Measurements from ENCODE around the gene CPEB4. TPM values are rescaled to one million over a fixed set of nuclear protein-coding genes. Genes with fewer than 3 reads are reported as not detected.

Gene CPEB4
- polyA plus RNA-seq, 4 donors: 35.7 to 43.4 (median 40.6) TPM

DNA sequence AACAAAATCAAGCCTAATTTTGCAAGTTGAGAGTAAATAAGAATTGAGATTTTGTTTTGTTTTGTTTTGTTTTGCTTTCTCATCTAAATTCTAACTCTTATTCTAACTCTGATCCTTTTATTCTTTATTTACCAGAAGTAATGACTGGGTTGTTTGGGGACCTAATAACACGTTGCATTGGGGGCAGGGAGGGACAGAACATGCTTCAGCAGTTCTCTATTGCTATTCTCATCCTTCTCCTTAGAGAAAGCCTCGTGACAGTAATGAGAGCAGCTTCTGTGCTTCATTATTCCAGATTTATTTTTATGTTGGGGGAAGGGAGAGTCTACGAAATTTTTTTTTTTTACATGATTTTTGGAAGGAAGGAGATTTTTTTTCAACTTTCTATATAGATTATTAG, 21.1 kb downstream of the CPEB4 start:
- DNase-seq (ENCODE audit: low read depth in 4 of 4, low spot score in 3 of 4): no peak

GRCh38 chr5:173910215-173910614, 22.1 kb downstream of the CPEB4 start:
- DNase-seq (ENCODE audit: low read depth in 4 of 4, low spot score in 3 of 4): no peak

- no peak for DNase-seq (ENCODE audit: low read depth in 4 of 4, low spot score in 3 of 4)
Measured at GRCh38 chr5:173911623-173912022, 23.5 kb downstream of the CPEB4 start.

DNA sequence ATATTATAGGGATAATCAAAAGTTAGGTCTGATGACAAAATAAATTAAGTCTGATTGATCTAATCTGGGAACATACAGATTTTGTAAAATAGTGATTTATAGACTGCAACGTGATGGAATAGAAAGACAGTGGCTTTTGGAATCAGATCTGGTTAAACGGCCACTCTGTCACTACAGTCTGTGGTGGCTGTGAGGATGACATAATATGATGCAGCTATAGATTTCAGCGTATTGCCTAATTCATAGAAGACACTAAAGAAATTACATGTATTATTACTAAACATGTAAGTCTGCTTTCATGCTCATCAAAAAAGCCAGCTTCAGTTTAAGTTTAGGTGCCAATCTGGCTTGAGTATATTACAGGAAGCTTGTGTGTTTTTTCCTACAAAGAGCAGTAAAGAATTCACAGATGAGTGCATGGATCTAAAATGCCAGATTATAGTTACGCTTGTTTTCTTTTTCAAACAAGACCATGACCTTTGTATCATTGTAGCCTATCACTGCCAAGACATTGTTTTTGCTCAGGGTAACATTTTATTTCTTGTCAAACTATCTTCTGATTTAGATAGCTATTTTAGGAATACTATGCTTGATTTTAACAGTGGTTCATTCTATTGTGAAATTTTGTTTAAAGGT, 25.7 kb downstream of the CPEB4 start:
- no peak for DNase-seq (ENCODE audit: low read depth in 4 of 4, low spot score in 3 of 4)

DNA sequence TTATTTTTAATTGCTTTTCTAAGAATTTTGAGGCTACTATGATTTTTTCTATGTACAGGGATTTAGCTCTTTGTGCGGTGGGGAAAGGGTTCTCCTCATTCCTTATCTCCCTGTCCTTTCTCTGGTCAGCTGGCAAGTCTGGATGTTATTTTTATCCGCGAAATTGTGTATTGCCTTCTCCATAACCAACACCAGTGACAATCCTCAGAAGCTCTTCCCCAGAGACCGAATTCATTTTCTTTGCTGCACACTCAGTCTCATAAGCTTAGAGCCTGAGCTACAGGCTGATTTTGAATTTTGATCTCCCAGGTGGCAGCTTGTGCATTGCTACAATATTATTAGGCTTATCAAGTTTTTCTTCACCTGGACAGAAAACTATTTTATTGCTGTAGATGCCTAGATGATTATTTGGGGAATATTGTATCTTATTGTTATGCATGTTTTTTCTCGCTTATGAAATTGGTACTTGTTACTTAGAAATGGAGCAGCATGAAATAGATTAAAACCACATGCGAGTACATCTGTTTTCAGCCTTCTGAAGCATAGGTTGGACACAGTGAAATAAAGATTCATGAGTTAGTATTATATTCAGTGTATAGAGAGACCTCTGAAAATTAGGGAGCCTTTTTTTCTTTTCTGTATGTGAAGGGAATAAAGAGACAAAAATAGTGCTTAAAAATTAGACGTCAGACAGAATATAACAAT, 27.3 kb downstream of the CPEB4 start:
- DNase-seq (ENCODE audit: low read depth in 4 of 4, low spot score in 3 of 4): no peak

DNA sequence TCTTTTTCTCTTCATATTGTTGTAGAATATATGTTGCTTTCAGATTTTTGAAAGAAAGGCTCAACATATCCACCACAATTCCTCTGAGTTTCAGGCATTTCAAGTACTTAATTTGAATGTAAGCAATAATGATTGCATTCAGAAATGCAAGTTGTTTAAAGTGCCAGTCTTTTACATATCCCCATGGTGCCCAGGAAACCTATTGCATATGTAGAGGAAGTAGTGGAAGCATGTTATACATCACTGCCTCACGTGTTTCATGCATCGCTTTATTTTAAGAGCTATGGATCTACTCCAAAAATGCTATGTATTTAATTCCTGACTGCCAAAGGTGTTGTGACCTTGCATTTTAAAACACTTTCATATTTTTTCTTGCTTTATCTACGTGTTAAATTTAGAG, 28.1 kb downstream of the CPEB4 start:
- DNase-seq (ENCODE audit: low read depth in 4 of 4, low spot score in 3 of 4): no peak

DNA sequence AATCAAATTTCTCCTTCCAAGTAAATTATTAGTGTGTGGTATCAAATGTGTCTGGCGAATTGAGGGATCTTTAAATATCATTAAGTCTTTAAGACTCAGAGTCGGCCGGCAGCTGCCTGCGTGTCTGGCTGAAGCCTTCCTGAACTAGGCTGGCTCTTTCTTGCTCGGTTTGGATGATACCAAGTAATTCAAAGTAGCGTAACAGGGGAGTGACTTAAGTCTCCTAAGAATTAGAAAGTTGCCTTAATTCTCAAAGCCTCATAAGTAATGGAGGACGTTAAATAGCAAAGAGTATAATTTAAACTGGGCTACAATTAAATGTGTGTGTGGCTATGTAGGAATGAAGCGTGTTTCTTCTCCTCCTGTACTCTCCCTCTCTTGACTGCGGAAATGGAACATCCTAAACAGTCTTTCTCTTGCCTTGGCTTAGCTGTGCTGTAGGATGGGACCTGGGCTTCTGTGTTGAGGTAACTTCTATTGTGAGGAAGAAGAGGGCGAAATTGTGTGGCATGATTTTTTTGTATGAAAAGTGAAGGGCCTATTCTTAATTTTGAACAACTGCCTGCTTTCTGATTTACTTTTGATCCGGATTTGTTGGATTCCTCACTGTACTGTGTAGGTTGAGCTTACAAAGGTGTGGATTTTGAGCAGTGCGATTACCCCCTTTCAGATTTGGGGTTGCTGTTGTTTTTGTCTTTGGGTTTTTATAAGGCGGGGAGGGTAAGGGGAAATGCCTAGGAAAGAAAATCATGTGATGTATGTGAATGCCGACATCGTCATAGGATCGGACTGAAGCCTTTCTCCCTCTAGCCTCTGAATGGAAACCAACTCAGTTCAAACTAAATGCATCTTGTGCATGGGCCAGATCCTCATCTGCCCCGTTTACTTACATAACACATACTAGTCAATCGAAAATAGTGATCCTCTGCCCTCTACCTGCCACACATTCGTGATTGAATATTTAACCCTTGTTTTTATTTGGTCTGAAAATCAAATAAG, 29.9 kb downstream of the CPEB4 start:
- DNase-seq (ENCODE audit: low read depth in 4 of 4, low spot score in 3 of 4): peak; percentile 68 to 84 (median 78)

GRCh38 chr5:173919443-173919842, 31.3 kb downstream of the CPEB4 start:
- no peak for DNase-seq (ENCODE audit: low read depth in 4 of 4, low spot score in 3 of 4)

DNA sequence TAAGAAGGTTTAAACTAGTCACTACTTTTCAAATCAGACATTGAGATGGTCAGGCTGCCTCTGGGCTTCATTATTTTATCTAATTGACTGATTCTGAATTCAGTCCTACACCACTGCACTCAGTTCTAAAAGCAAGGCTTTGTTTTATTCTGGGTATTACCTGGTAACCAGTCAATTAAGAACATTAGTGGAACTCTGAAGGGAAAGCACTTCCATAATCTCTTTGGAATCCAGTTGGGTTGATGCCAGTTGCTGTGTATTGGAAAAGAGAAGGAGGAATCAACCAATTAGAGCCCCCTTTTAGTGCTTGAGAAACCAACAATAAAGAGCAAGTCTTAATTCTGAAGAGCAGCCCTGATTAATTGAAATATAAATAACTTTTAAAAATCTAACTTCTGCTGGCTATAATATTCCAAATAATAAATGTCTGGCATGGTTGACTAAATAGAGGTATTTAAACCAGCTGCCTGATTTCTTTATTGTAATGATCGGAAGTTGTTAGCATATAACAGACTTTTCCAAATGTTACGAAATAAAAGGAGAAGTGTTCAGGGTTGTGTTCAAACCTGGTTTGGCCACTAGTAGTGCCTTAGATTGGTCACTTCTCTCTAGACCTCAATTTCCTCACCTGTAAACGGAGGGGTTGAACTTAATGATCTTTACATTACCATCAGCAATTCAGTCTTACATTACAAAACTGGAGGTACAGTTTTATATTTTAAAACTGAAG, 32.0 kb downstream of the CPEB4 start:
- no peak for DNase-seq (ENCODE audit: low read depth in 4 of 4, low spot score in 3 of 4)

GRCh38 chr5:173920866-173921555, 32.9 kb downstream of the CPEB4 start:
- no peak for DNase-seq (ENCODE audit: low read depth in 4 of 4, low spot score in 3 of 4)

DNA sequence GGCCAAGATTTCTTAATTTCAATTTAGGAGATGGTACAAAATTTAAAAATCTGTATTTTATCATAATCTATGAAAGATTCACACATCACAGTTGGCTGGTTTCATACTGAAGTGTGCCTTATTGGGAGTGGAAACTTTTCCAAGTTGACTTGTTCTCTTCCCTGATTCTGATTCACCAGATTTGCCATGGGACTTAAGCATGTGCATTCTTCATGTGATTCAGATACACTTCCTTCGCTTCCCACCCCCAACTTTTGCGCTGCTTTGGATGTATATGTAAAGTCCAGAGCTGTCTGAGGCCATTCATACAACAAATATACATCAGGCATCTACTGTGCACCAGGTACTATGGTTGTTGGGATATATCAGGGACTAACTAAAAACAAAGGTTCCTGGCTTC, 34.4 kb downstream of the CPEB4 start:
- no peak for DNase-seq (ENCODE audit: low read depth in 4 of 4, low spot score in 3 of 4)

- DNase-seq (ENCODE audit: low read depth in 4 of 4, low spot score in 3 of 4): no peak
Measured at GRCh38 chr5:173923218-173924095, 35.3 kb downstream of the CPEB4 start.

DNA sequence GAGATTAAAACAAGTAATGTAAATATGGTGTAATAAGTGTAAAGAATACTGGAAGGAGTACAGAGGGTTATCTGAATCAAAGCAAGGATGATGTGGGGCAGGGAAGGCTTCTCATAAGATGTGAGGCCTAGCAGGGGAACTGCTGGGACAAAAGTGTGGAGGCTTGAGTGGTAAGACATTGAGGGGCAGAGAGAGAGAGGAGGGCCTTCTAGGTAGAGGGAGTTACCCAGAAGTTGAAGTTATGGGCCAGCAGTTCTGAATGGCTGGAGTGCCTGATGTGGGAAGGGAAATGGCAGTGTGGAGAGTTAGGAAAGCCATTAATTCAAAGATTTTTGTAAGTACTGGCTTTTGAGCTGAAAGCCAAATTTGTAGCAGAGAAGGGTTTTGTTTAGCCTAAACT, 36.8 kb downstream of the CPEB4 start:
- no peak for DNase-seq (ENCODE audit: low read depth in 4 of 4, low spot score in 3 of 4)

GRCh38 chr5:173925449-173926071, 37.4 kb downstream of the CPEB4 start:
- peak in 1 of 4 donors; percentile 12 for DNase-seq (ENCODE audit: low read depth in 4 of 4, low spot score in 3 of 4)

DNA sequence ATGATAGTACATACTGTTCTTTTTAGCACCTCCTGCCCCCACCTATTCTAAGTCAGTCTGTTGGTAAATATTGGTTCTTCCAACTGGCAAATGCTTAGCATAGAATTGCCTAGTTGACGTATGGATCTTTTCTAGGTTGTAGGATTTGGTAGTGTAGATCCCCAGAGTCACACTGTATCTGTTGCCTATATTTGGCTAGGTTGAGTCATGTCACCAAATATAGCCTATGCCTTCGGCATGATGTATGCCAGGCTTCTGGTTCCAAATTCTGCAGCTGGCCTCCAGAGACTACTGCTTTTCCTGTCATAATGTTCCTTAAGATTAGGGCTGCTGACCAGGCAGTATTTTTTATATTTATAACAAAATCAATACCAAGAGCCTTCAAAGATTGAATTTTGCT, 38.2 kb downstream of the CPEB4 start:
- no peak for DNase-seq (ENCODE audit: low read depth in 4 of 4, low spot score in 3 of 4)

- no peak for DNase-seq (ENCODE audit: low read depth in 4 of 4, low spot score in 3 of 4)
Measured at GRCh38 chr5:173928871-173929574, 40.9 kb downstream of the CPEB4 start.

- no peak for DNase-seq (ENCODE audit: low read depth in 4 of 4, low spot score in 3 of 4)
Measured at GRCh38 chr5:173932695-173933139, 44.6 kb downstream of the CPEB4 start.

DNA sequence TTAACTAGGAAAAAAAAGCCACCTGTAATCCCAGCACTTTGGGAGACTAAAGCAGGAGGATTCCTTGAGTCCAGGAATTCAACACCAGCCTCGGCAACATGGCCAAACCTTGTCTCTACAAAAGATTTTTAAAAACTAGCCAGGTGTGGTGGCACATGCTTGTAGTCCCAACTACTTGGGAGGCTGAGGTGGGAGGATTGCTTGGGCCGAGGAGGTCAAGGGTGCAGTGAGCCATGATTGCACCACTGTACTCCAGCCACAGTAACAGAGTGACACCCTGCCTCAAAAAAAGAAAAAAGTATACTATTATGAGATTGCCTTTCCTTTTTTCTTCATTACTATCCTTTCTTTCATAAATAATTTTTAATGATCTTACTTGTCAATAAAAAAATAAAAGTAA, 45.8 kb downstream of the CPEB4 start:
- DNase-seq (ENCODE audit: low read depth in 4 of 4, low spot score in 3 of 4): no peak
